ENCODE data around the gene AKAP13.

The AKAP13 gene

DNA sequence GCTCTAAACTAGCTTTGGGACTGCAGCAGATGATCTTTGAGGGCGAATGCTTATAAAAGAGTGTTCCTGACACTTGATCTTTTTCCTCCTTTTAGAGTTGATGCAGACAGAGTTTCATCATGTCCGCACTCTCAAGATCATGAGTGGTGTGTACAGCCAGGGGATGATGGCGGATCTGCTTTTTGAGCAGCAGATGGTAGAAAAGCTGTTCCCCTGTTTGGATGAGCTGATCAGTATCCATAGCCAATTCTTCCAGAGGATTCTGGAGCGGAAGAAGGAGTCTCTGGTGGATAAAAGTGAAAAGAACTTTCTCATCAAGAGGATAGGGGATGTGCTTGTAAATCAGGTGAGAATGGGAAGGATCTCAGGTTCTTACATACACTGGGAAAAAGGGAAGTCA lies 338.6 kb downstream of the AKAP13 start:
- no peak for DNase-seq

DNA sequence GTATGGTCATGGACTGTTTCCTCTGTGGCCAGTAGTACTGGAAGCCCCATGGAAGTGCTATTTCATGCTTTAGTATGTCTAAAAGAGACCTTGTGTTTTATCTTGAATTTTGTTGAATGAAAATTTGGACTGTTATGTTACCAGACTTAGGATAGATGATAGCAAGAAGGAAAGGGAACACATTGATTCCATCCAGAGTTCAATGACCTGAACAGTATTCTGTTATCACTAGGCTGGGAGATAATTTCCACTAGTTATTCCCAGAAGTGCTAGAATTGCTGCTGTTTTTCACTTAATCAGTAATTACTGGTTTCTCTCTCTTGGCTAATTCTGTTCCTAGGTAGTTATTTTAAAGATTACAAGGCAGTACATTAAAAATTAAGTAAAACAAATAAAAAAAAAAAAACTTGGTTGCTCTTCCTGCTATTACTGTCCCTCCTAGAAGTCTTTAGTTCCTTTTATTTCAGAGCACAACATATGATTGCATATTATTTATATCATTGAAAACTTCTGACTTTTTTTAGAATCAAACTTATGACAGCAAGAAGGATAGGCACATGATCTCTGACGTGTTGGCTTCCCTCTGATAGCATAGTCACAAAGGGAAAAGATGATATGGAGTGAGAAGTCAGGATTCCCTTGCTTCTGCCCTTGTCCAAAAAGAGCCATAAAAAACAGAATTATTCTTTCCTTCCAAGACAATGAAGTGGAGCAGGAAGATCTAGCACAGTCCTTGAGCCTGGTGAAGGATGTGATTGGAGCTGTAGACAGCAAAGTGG lies 342.2 kb downstream of the AKAP13 start:
- DNase-seq: no peak

DNA sequence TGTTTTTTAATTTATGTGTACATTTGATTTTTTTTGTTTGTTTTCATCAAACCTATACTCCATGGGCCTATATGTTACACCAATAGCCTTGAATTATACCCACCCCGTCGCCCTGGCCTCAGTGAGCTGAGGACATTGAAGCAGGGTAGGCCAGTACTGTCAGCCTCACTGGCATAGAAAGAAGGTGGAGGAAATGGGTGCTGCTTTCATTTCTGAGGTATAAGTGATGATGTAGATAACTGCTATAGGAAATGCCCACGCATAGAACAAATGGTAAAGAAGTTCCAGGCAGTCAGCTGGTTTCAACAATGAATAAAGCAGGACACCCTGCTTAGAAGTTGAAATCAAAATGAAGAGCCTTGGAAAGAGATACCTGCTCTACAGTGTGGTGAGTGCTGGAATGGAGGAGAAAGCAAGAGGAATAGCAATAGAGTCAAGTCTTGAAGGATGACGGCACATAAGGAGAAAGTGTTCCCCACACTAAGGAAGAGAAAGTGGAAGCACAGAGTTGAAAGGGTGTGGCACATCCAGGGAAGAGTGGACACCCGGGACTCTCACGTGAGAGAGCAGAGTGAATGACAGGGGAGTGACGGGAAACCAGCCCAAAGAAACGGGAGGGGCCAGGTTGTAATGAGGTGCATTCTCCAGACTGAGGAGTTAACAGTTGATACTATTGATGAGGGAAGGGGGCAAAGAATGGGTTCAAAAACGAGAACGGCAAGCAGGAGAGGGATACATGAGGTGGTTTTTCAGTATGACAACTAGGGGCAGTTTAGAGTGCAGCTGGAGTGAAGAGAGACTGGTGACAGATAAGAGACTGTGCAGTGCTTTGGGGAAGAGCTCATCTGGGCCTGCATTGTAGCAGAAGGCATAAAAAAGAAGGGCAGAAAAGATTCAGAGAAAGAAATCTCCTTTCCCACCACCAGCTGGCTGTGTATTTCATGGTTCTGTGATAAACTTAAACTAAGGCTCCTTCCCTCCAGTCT lies 343.9 kb downstream of the AKAP13 start:
- no peak for DNase-seq

DNA sequence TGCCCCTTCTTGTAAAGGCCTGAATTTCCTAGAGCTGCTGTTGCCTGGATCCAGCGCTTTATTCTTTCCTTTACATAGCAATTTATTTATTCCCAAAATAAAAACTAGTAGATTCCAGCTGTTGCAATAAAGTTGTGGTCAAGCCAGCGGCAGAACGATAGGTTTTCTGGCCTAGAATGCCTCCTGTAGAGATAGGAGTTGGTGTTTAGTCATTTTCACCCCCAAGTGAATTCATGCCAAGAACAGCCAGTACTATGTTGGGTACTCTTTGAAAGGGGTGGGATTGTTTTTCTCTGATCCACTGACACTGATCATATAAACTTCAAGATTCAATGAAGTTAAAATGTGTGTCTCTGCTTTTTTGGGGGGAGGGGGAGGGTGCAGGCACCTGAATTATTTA lies 344.6 kb downstream of the AKAP13 start:
- DNase-seq: no peak

DNA sequence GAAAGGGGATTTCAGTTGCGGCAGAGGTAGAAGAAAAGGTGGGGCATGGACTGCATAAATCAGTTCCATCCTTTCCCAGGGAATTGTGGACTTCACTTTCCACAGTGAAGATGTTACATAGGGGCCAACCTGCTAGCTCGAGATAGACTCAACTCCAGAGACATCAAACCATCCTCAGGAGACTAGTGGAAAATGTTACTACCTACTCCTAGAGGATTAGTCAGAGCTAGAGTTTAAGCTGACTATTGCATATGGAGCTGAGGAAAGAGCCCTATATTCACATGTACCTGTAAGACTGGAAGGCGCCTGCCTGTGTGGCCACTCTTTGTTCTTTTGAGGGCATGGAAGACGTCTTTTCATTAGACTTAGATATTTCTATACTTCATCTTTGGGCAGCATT lies 345.2 kb downstream of the AKAP13 start:
- DNase-seq: no peak

DNA sequence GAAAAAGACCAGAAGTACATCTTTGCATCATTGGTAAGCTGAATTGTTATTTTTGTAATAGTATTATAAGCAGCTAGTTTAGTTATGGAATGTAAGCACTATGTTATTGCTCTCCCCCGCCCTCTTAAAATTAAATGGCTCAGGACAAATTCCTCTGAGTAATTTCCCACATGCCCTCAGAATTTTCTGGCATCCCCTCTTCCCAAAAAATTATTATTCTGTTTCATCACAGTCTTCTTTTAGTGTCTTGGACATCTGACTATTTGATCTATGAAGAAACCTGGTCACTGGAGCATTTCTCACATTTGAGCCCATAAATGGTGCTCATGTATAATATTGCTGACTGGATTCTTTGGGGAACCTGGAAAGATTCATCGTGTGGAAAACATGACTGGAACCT lies 346.1 kb downstream of the AKAP13 start:
- DNase-seq: no peak

DNA sequence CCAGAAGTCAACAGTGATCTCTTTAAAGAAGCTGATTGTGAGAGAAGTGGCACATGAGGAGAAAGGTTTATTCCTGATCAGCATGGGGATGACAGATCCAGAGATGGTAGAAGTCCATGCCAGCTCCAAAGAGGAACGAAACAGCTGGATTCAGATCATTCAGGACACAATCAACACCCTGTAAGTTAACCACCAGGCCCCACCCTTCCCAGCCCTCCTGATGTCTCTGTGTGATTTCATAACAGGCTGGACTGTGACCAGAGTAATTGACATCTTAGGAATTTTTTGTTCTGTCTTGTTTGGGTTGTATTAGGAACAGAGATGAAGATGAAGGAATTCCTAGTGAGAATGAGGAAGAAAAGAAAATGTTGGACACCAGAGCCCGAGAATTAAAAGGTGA lies 346.7 kb downstream of the AKAP13 start:
- no peak for DNase-seq

DNA sequence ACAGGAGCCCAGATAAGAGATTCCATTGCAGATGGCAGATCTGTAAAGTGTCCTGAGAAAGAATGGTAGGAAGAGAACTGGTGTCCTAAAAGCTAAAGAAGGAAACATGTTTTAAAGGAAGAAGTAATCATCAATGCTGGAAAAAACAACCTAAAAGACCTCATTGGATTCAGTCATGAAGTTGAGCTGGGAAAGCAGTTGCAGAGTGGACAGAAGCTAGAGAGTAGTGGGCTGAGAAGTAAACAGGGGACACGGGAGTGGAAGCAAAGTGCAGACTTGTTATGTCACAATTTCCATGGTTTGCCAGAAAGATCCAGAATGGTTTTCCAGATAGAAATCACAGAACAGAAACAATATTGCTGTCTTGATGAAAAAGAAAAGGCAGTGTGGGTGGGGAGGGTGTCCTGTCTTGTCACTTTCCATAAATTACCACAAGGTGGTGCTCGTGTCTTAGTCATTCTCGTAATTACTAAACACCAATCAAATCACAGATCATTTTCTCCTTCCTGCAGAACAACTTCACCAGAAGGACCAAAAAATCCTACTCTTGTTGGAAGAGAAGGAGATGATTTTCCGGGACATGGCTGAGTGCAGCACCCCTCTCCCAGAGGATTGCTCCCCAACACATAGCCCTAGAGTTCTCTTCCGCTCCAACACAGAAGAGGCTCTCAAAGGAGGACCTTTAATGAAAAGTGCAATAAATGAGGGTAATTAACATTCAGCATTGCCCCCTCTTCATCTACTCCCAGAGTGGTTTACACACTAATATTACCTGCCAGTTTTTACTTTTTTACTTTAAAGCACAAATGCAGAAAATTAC lies 349.8 kb downstream of the AKAP13 start:
- peak; percentile 10 for DNase-seq

DNA sequence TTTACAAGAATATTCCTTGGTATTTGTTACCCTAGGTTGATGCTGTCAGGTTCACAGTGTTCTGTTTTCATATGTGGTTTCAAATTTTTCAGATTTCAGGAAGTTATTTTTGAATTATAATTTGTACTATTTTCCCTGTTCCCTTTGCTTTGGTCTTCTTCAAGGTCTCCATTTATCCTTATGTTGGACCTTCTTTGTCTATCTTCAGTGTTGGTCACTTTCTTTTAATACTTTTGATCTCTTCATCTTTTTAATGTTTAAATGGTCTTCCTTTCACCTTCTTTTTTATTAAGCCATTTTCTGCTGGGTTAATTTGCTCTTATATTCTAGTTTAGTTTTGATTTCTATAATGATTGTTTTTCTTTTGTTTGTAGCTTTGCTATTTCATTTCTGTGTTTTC lies 353.0 kb downstream of the AKAP13 start:
- DNase-seq: no peak

DNA sequence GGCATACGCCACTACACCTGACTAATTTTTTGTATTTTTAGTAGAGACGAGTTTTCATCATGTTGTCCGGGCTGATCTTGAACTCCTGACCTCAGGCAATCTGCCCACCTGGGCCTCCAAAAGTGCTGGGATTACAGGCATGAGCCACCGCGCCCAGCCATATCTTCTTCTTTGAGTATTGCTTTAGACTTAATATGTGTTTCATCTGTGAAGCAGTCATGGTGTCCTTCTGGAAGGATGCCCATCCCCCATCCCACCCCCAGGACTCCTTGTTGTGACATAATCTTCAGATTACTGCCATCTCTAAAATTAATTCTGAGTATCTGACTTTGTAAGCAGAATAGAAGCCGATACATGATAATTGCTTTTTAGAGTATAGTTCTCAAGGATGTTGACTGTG lies 356.7 kb downstream of the AKAP13 start:
- no peak for DNase-seq

DNA sequence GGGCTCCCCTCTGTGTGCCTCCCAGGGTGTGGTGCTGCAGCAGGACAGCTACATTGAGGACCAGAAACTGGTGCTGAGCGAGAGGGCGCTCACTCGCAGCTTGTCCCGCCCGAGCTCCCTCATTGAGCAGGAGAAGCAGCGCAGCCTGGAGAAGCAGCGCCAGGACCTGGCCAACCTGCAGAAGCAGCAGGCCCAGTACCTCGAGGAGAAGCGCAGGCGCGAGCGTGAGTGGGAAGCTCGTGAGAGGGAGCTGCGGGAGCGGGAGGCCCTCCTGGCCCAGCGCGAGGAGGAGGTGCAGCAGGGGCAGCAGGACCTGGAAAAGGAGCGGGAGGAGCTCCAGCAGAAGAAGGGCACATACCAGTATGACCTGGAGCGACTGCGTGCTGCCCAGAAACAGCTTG lies 360.6 kb downstream of the AKAP13 start:
- DNase-seq: no peak

DNA sequence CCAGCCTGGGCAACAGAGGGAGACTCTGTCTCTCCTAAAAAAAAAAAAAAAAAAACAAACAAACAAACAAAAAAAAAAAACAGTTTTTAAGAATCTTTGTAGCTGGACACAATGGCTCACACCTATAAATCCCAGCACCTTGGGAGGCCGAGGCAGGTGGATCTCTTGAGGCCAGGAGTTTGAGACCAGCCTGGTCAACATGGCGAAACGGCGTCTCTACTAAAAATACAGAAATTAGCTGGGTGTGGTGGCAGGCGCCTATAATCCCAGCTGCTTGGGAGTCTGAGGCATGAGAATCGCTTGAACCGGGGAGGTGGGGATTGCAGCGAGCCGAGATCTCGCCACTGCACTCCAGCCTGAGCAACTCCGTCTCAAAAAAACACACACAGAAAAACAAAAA lies 361.3 kb downstream of the AKAP13 start:
- DNase-seq: no peak

DNA sequence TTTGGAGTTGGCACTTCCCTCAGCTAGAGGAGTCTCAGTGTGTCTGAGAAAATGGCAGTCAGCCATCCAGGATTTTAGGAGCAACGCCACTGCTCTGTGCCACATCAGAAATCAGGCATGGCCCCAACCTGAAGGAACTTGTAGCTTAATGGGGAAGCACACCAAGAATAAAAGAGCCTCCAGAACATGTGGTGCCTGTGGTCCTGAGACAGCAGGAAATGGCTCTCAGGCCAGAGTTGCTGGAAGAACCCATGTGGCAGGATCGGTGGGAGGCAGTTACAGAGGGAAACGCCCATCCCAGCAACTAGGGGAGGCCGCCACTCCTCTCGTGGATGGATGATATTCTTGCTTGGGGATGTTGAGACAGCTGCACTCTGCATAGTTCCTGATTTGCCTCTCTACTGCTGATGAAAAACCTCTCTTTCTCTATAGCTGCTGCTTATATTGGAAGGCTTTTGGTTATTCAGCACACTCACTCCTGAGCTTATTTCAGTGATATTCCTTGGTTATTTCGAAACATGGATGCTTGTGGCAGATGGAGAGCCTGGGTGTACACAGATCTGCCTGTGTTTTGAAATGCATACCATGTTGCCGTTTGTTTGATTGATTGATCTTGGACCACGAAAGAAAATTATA lies 361.9 kb downstream of the AKAP13 start:
- no peak for DNase-seq

DNA sequence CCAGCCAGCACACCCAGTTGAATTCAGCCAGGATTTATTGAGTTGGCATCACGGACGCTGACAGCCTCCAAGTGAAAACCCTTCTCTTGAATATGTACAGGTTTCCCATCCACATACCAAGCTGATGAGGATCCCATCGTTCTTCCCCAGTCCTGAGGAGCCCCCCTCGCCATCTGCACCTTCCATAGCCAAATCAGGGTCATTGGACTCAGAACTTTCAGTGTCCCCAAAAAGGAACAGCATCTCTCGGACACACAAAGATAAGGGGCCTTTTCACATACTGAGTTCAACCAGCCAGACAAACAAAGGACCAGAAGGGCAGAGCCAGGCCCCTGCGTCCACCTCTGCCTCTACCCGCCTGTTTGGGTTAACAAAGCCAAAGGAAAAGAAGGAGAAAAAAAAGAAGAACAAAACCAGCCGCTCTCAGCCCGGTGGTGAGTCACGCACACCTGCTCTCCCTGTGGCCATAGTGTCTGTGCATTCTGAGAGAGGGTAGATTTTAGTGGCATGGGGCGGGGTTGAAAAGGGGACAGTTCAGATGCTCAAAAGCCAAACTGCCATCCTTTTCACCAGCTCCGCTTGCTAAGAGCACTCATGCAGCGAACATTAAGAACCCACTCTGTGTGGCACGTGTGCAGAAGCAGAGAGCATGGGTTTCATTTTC lies 363.1 kb downstream of the AKAP13 start:
- DNase-seq: no peak

DNA sequence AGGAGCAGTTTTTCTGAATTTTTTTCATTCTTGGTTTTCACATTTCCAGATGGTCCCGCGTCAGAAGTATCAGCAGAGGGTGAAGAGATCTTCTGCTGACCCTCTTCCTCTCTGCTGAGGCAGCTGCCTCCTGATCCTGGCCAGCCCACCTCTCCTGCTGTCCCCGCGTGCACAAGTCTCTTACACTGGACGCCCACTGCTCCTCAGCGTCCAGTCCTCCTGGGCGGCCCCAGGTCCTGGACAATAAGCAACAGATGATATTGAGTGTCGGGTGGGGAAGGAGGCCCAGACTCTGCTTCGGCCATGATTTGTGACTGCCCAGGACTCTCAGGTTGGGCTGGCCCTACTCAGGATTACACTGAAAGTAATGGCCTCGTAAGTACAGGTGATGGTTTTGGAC lies 364.2 kb downstream of the AKAP13 start:
- no peak for DNase-seq

DNA sequence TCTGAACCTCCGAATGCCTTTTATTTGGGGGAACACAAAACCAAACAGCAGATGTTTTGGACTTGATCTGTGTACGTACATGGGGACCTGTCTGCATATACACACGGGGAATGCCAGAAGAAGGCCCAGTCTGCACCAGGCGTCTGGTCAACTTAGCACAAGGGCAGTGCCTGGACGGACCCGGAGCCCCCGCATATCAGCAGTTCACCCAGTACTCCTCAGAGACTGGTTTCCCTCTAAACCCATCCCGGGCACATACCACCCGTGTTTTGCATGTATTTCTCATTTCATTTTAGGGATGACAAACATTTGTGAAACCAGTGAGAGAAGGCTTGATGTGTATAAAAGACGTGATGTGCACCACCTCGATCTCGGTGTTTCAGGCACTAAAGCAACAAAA lies 364.6 kb downstream of the AKAP13 start:
- no peak for DNase-seq

DNA sequence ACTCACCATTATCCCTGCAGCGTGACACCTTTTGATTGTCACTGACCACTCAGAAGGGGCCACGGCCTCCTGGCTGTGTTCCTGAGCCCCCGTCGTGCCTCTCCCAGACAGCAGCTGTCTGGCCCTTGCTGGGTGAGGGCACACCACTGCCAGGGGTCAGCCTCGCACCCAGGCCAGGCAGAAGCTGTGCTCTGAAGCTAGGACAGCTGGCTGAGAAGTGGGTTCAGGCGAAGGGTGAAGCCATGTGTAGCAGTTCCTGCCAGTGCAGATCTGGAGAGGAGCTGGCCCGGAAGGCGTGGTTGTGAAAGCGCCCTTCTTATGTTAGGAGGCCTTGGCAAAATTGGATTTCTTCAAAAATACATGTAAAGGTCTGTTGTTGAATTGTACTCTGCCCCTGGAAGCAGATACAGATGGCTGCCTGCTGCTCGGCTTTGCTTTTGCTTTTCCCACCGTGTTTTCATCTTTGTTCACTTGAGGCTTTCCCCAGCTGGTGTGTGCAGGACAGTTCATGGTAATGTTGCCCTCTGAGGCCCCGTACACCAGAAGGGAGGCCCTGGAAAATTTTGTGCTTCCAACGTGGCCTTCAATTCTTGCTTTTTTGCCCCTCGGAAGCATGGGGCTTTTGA lies 365.2 kb downstream of the AKAP13 start:
- DNase-seq: no peak

DNA sequence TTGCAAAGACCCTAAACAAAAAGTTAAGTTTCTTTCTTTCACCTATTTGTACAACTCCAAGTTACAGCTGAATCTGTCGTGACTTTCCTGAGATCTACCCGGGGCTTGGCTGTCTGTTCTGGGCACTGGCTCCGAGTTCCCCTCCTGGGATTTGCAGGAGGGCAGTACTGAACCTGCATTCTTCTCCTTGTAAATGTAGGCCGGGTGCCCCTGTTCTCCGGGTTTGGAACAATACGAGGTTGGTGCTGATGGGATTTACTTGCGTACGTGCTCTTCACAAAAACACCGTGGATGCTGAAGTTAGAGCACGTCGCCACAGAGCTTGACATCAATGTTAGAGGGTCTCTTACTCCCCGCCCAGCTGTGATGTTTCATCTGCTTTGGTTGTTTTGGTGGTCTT lies 366.2 kb downstream of the AKAP13 start:
- no peak for DNase-seq

DNA sequence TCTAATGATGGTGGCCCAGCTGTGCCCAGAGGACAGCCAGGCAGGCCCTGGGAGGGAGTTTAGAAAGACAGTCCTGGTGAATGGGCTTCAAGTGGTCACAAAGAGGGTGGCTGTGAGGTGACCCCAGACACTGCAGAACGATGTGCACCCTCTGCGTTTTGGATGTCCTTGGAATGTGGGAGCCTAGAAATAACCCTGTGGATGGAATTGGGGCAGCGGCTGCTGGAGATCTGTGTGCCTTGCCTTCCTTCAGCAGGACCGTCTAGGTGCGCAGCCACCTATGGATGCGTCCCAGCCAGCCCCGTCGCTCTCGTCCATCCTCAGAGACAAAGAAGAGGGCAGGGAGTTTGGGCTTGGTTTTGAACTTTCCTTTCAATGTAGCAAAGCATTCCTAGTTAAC lies 367.8 kb downstream of the AKAP13 start:
- no peak for DNase-seq

DNA sequence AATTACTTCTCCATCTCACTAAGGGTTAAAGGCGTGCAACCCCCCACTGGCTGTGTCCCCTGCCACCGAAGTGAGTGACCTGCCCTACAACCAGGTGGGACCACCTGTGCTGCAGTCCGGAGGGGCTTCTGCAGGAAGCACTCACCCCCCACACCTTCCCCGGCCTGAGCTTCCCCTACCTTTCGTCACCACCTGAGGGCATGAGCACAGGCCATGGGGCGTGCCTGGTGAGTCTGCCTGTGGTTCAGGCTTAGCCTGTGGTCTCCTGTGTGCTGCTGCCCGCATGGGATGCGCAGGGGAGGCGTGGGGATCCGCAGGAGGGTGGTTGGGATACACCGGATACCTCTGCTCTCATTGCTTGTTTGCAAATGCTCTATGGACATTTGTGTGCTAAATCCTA lies 368.3 kb downstream of the AKAP13 start:
- no peak for DNase-seq

DNA sequence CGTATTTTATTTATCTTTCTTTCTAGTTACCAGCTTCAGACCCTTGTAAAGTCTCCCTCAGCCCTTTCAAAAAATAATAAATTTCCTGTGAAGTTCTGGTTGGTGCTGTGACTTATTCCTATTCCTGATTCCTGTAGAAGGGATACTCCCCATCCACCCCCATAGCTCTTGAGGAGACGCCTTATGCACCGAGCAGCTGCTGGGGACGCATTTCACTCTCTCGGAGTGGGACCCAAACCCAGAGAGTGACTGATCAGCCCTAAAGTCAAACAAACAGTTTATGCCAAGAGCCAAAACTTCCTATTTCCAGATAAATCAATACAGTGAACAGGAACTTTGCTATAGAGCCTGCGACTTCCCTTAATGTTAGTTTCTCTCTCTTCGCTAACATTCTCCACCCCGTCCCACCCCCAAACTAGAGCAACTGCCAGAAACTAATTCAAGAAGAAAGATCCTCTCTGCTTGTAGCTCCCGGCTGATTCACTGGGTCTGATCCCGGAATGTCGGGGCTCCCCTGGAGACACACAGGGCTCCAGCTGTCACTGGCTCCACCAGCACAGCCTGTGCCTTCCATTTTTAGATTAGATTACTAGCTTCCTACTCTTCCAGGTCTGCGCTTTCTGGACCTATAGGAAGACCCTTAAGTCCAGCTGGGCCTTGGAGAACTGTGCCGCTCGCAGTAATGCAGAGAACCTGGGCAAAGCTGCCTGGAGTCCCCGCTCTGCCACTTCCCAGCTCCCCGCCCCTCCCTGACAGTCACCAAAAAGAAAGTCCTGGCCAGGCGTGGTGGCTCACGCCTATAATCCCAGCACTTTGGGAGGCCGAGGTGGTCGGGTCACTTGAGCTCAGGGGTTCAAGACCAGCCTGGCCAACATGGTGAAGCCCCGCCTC lies 369.1 kb downstream of the AKAP13 start:
- no peak for DNase-seq
